D721Med (cell line): ENCODE results near the gene CSNK1G1.
A peak's percentile ranks its signal among the peaks of the same experiment; 100 is the strongest.

Experiments
- DNase-seq: peaks from one replicate; pipeline ENCODE4 v3.0.0; 2011; ENCODE audit warnings: low spot score; ENCODE audit not compliant: insufficient read length
- FAIRE-seq: peaks from 2 replicates; lab custom pipeline; 2011; peaks lifted over from hg19 to GRCh38; lab: Jason Lieb, UNC
- CTCF ChIP-seq: IDR thresholded peaks from 2 replicates; pipeline ENCODE4 v1.5.1; 2012; ENCODE audit warnings: mild to moderate bottlenecking, control low read depth; ENCODE audit not compliant: insufficient read depth; ENCODE audit errors: missing control alignments

The CSNK1G1 gene

GRCh38 chr15:64164436-64164835 is 191.5 kb downstream of the CSNK1G1 start:
- no peak for TF ChIP-seq CTCF
- FAIRE-seq (no peak), DNase-seq (no peak)

- FAIRE-seq (no peak), DNase-seq (no peak)
- no peak for TF ChIP-seq CTCF
Measured at GRCh38 chr15:64163659-64164362, 192.2 kb downstream of the CSNK1G1 start.

GRCh38 chr15:64162869-64163658 is 192.9 kb downstream of the CSNK1G1 start, which contains the start of gene PPIB:
TSS of gene PPIB (minus strand) at chr15:64163022. CDS start at chr15:64162986, 36 bp downstream.
- TF ChIP-seq CTCF: peak; percentile 78
- DNase-seq: peak; percentile 95
- no peak for FAIRE-seq

GRCh38 chr15:64162478-64162868 is 193.5 kb downstream of the CSNK1G1 start:
- FAIRE-seq (no peak), DNase-seq (no peak)
- no peak for TF ChIP-seq CTCF

GRCh38 chr15:64161688-64162477 is 194.1 kb downstream of the CSNK1G1 start:
- FAIRE-seq: no peak
- DNase-seq: no peak
- TF ChIP-seq CTCF: no peak

- no peak for FAIRE-seq
- DNase-seq: no peak
Measured at GRCh38 chr15:64158363-64159134, 197.4 kb downstream of the CSNK1G1 start.

More at GRCh38 chr15:64158363-64159134, 197.4 kb downstream of the CSNK1G1 start:
- TF ChIP-seq CTCF: no peak
